Thyroid gland (tissue), 4 donors: ENCODE data around the gene MAL.

ENCODE experiments used
- POLR2A ChIP-seq, 2 donors: fragments of 450-650 bp; IDR thresholded peaks; one replicate each; pipeline ENCODE4 v1.6.1; 2017; ENCODE audit warnings: antibody characterized with exemption in 2 of 2, mild to moderate bottlenecking in 2 of 2, moderate library complexity in 1 of 2
- TF ChIP-seq, protein P1 (sequence below), 6 experiments: fragments of 200-600 bp in 3 of 6; fragments of 450-650 bp in 3 of 6; sonication (generic) in 3 of 6; IDR thresholded peaks; one replicate each; pipeline ENCODE4 v1.5.1; 2016 to 2019; ENCODE audit warnings: antibody characterized with exemption in 6 of 6, mild to moderate bottlenecking in 2 of 6, inconsistent platforms in 1 of 6, moderate library complexity in 1 of 6

DNA sequence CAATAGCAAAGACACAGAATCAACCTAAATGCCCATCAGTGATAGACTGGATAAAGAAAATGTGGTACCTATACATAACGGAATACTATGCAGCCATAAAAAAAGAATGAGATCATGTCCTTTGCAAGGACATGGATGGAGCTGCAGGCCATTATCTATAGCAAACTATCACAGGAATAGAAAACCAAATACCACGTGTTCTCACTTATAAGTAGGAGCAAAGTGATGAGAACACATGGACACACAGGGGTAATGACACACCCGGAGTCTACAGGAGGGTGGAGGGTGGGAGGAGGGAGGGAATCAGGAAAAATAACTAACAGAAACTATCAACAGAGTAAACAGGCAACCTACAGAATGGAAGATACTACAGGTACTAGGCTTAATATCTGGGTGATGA, 46.6 kb upstream of the MAL start:
- TF ChIP-seq, protein P1, sequence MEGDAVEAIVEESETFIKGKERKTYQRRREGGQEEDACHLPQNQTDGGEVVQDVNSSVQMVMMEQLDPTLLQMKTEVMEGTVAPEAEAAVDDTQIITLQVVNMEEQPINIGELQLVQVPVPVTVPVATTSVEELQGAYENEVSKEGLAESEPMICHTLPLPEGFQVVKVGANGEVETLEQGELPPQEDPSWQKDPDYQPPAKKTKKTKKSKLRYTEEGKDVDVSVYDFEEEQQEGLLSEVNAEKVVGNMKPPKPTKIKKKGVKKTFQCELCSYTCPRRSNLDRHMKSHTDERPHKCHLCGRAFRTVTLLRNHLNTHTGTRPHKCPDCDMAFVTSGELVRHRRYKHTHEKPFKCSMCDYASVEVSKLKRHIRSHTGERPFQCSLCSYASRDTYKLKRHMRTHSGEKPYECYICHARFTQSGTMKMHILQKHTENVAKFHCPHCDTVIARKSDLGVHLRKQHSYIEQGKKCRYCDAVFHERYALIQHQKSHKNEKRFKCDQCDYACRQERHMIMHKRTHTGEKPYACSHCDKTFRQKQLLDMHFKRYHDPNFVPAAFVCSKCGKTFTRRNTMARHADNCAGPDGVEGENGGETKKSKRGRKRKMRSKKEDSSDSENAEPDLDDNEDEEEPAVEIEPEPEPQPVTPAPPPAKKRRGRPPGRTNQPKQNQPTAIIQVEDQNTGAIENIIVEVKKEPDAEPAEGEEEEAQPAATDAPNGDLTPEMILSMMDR (IDR thresholded peaks at IDR 0.05) = no peak
- TF ChIP-seq POLR2A (IDR thresholded peaks at IDR 0.05) = no peak
